ENCODE results near the gene OR2M4.

GRCh38 chr1:248194117-248194516, 37.1 kb upstream of the OR2M4 start:
- TF ChIP-seq CTCF (IDR thresholded peaks at IDR 0.05; ENCODE audit: low read depth, low read length) (no peak), EZH2phosphoT487 (IDR thresholded peaks at IDR 0.05; ENCODE audit: low read depth) (no peak)

All from OCI-LY3 (cell line).